HCT116 (cell line): ENCODE measurements around the gene RND2. TPM values are rescaled to one million over a fixed set of nuclear protein-coding genes. Genes with fewer than 3 reads are reported as not detected.

Experiments used
- ATAC-seq: fragments of 200-7000 bp; cut with Tn5 transposase; 2 replicates; pipeline ENCODE4 v1.9.1; 2020; ENCODE audit warnings: mild to moderate bottlenecking, moderate library complexity
- Bru-seq: library from RNA; stranded (reverse); fragments of 400-500 nt; gene quantifications from one replicate; lab custom pipeline; 2021; lab: Mats Ljungman, UMichigan
- BruChase-seq, 2 experiments: library from RNA; stranded (reverse); fragments of 400-500 nt; gene quantifications; one replicate each; lab custom pipeline; 2021; lab: Mats Ljungman, UMichigan
- BruUV-seq: library from RNA; stranded (reverse); fragments of 400-500 nt; replicated peaks from 2 replicates; lab custom pipeline; 2021; lab: Mats Ljungman, UMichigan
- CTCF ChIA-PET: fragments of 300-600 bp; sonication (Branson Sonifier 250); formaldehyde crosslinking; loops from one replicate; lab custom pipeline; 2021; ENCODE audit warnings: antibody characterized with exemption; lab: Charles Lee
- POLR2A ChIA-PET: fragments of 300-600, 350-600 bp; sonication (Branson Sonifier 250); formaldehyde crosslinking; loops from one replicate; lab custom pipeline; 2021; ENCODE audit warnings: antibody characterized with exemption; lab: Charles Lee
- RAD21 ChIA-PET, 2 experiments: fragments of 300-600 bp; sonication (Branson Sonifier 250); formaldehyde crosslinking; loops; one replicate each; lab custom pipeline; 2023; ENCODE audit warnings: low total read pairs in 2 of 2; ENCODE audit not compliant: uncharacterized antibody in 2 of 2, unreplicated experiment in 2 of 2, low non-redundant PET in 1 of 2; lab: Charles Lee
- DNase-seq: peaks from one replicate; pipeline ENCODE4 v3.0.0-alpha.2; 2010; ENCODE audit warnings: low read depth, low spot score
- H2AFZ ChIP-seq: fragments of 200-600 bp; shearing (Covaris generic), sonication (generic); 2 replicates; pipeline ENCODE4 v1.6.1; 2017; ENCODE audit warnings: low read depth, mixed run types, mixed read lengths, antibody characterized with exemption, low read length; ENCODE audit not compliant: poor library complexity, severe bottlenecking
- H3K27ac ChIP-seq: 2 replicates; pipeline ENCODE4 v1.5.1; 2012; ENCODE audit warnings: low read depth, low read length
- H3K27me3 ChIP-seq: fragments of 200-600 bp; sonication (generic); 2 replicates; pipeline ENCODE4 v1.6.1; 2016; ENCODE audit warnings: mixed run types, low read length, mixed read lengths; ENCODE audit not compliant: insufficient read depth
- H3K36me3 ChIP-seq, 2 experiments: fragments of 200-500 bp in 1 of 2; fragments of 200-600 bp in 1 of 2; sonication (Bioruptor generic) in 1 of 2; sonication (generic) in 1 of 2; 2 replicates each; pipeline versions ENCODE4 v1.5.1 to v1.6.1; 2014 to 2016; ENCODE audit warnings: low read length in 2 of 2, inconsistent platforms in 1 of 2, mixed read lengths in 1 of 2, mixed run types in 1 of 2; ENCODE audit not compliant: insufficient read depth in 2 of 2, control insufficient read depth in 1 of 2
- H3K4me1 ChIP-seq, 2 experiments: fragments of 200-600 bp in 1 of 2; sonication (generic) in 1 of 2; 2 replicates each; pipeline versions ENCODE4 v1.5.1 to v1.6.1; 2012 to 2017; ENCODE audit warnings: low read length in 2 of 2, inconsistent platforms in 1 of 2, mild to moderate bottlenecking in 1 of 2, mixed read lengths in 1 of 2, mixed run types in 1 of 2, moderate library complexity in 1 of 2; ENCODE audit not compliant: insufficient read depth in 2 of 2, control insufficient read depth in 1 of 2
- H3K4me2 ChIP-seq: fragments of 200-600 bp; sonication (generic); 2 replicates; pipeline ENCODE4 v1.6.1; 2017; ENCODE audit warnings: mixed run types, low read length, mixed read lengths
- H3K4me3 ChIP-seq, 2 experiments: fragments of 200-600 bp in 1 of 2; sonication (generic) in 1 of 2; replicated peaks in 1 of 2; 2 replicates each; pipeline ENCODE4 v1.5.1; 2011 to 2016; ENCODE audit warnings: low read length in 2 of 2, control low read depth in 1 of 2, low read depth in 1 of 2, mild to moderate bottlenecking in 1 of 2, mixed read lengths in 1 of 2, mixed run types in 1 of 2
- H3K79me2 ChIP-seq: fragments of 200-600 bp; sonication (generic); 2 replicates; pipeline ENCODE4 v1.6.1; 2017; ENCODE audit warnings: mild to moderate bottlenecking, mixed run types, low read length, moderate library complexity, mixed read lengths; ENCODE audit not compliant: insufficient read depth
- H3K9ac ChIP-seq: fragments of 200-600 bp; sonication (generic); 2 replicates; pipeline ENCODE4 v1.6.1; 2016; ENCODE audit warnings: low read length, mixed read lengths
- H3K9me2 ChIP-seq: fragments of 200-600 bp; sonication (generic), shearing (Covaris generic); 2 replicates; pipeline ENCODE4 v1.6.1; 2017; ENCODE audit warnings: mixed run types, mild to moderate bottlenecking, moderate library complexity; ENCODE audit not compliant: insufficient read depth
- H3K9me3 ChIP-seq, 2 experiments: fragments of 200-500 bp in 1 of 2; fragments of 200-600 bp in 1 of 2; sonication (Bioruptor generic) in 1 of 2; sonication (generic) in 1 of 2; 2 replicates each; pipeline ENCODE4 v1.6.1; 2014 to 2017; ENCODE audit warnings: low read length in 2 of 2, mixed read lengths in 2 of 2, inconsistent platforms in 1 of 2, low read depth in 1 of 2, mild to moderate bottlenecking in 1 of 2, mixed run types in 1 of 2, moderate library complexity in 1 of 2; ENCODE audit not compliant: control insufficient read depth in 1 of 2, insufficient read depth in 1 of 2
- H4K20me1 ChIP-seq: fragments of 200-600 bp; sonication (generic), shearing (Covaris generic); 2 replicates; pipeline ENCODE4 v1.6.1; 2017; ENCODE audit warnings: mixed run types, mild to moderate bottlenecking, moderate library complexity; ENCODE audit not compliant: insufficient read depth
- CBX3 ChIP-seq: IDR thresholded peaks from 2 replicates; pipeline ENCODE4 v1.6.1; 2012; ENCODE audit warnings: low read depth
- CEBPB ChIP-seq: IDR thresholded peaks from 2 replicates; pipeline ENCODE4 v1.6.1; 2012; ENCODE audit warnings: low read depth
- EZH2 ChIP-seq: fragments of 200-600 bp; sonication (generic); IDR thresholded peaks from 2 replicates; pipeline ENCODE4 v1.6.1; 2017; ENCODE audit warnings: antibody characterized with exemption, mixed run types
- EZH2phosphoT487 ChIP-seq: fragments of 200-600 bp; IDR thresholded peaks from 2 replicates; pipeline ENCODE4 v1.6.1; 2018; ENCODE audit warnings: antibody characterized with exemption, borderline replicate concordance
- JUND ChIP-seq: IDR thresholded peaks from 2 replicates; pipeline ENCODE4 v1.6.1; 2012
- POLR2A ChIP-seq: IDR thresholded peaks from 2 replicates; pipeline ENCODE4 v1.7.0; 2011; ENCODE audit warnings: borderline replicate concordance; ENCODE audit not compliant: insufficient read depth, insufficient read length; ENCODE audit errors: extremely low read depth
- POLR2AphosphoS5 ChIP-seq: IDR thresholded peaks from 2 replicates; pipeline ENCODE4 v1.6.1; 2011; ENCODE audit warnings: mild to moderate bottlenecking, low read depth, low read length, moderate library complexity
- RAD21 ChIP-seq: IDR thresholded peaks from 2 replicates; pipeline ENCODE4 v1.6.1; 2012; ENCODE audit warnings: low read depth, mild to moderate bottlenecking
- SRF ChIP-seq: IDR thresholded peaks from 2 replicates; pipeline ENCODE4 v1.6.1; 2012; ENCODE audit warnings: low read depth
- TCF7L2 ChIP-seq: IDR thresholded peaks from 2 replicates; pipeline ENCODE4 v1.7.0; 2011; ENCODE audit warnings: borderline replicate concordance, inconsistent platforms; ENCODE audit not compliant: insufficient read depth, insufficient read length; ENCODE audit errors: extremely low read depth
- YY1 ChIP-seq: IDR thresholded peaks from 2 replicates; pipeline ENCODE4 v1.6.1; 2011; ENCODE audit warnings: low read length, low read depth, moderate library complexity, mild to moderate bottlenecking; ENCODE audit not compliant: insufficient replicate concordance; ENCODE audit errors: extremely low read depth
- ZFX ChIP-seq: fragments of 450-650 bp; IDR thresholded peaks from 2 replicates; pipeline ENCODE4 v1.6.1; 2017
- ZNF274 ChIP-seq: fragments of 200-500 bp; sonication (Bioruptor generic); IDR thresholded peaks from 2 replicates; pipeline ENCODE4 v1.6.1; 2014; ENCODE audit warnings: mild to moderate bottlenecking, low read depth, low read length, inconsistent platforms
- intact Hi-C: fragments of 100-400 bp; cut with micrococcal nuclease; formaldehyde crosslinking; loops from 2 replicates; pipeline ENCODE4 v1.10.0; 2022
- long read RNA-seq: library from polyadenylated mRNA; unstranded; transcript quantifications from one replicate; pipeline ENCODE4 v2.0.0, GENCODE V29; 2021; ENCODE audit not compliant: unreplicated experiment
- polyA plus RNA-seq: library from polyadenylated mRNA; unstranded; fragments of >200 nt; gene quantifications from 2 replicates; pipeline ENCODE4 v1.2.1, GENCODE V29; 2012; ENCODE audit warnings: missing spikeins
- total RNA-seq: library from RNA; stranded (reverse); gene quantifications from one replicate; pipeline ENCODE4 v1.2.1, GENCODE V29; 2021; ENCODE audit not compliant: unreplicated experiment
- TF ChIP-seq, protein P1 (sequence below), 3 experiments: fragments of 200-600 bp in 1 of 3; sonication (generic) in 1 of 3; IDR thresholded peaks in 2 of 3; conservative IDR thresholded peaks in 1 of 3; 2 replicates each; pipeline ENCODE4 v1.5.1; 2012 to 2017; ENCODE audit warnings: low read depth in 2 of 3, low read length in 2 of 3, antibody characterized with exemption in 1 of 3, borderline replicate concordance in 1 of 3, control low read depth in 1 of 3, mild to moderate bottlenecking in 1 of 3, mixed read lengths in 1 of 3, mixed run types in 1 of 3, moderate library complexity in 1 of 3; ENCODE audit not compliant: insufficient read depth in 1 of 3
- TF ChIP-seq, protein P2 (sequence below): IDR thresholded peaks from 2 replicates; pipeline ENCODE4 v1.6.1; 2012
- TF ChIP-seq, protein P3 (sequence below): IDR thresholded peaks from 2 replicates; pipeline ENCODE4 v1.6.1; 2012; ENCODE audit warnings: low read depth
- TF ChIP-seq, protein P4 (sequence below): IDR thresholded peaks from 2 replicates; pipeline ENCODE4 v1.6.1; 2012

RND2 gene, protein sequence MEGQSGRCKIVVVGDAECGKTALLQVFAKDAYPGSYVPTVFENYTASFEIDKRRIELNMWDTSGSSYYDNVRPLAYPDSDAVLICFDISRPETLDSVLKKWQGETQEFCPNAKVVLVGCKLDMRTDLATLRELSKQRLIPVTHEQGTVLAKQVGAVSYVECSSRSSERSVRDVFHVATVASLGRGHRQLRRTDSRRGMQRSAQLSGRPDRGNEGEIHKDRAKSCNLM
- total RNA-seq (0.66 TPM), Bru-seq, nascent RNA (percentile 23 among the genes with signal in this experiment), BruChase-seq, experiment 1, labeled RNA remaining after a 6-hour chase (percentile 25 among the genes with signal in this experiment), BruChase-seq, experiment 2, labeled RNA remaining after a 2-hour chase (percentile 32 among the genes with signal in this experiment)
- 0.39 and 0.41 TPM in 2 replicates for polyA plus RNA-seq
- long read RNA-seq, full-length matches to known transcripts: 1 of 3 reads
- long read RNA-seq, partial matches to known transcripts: 1 of 3 reads
- long read RNA-seq, other reads (novel, unspliced or antisense): 1 of 3 reads

DNA sequence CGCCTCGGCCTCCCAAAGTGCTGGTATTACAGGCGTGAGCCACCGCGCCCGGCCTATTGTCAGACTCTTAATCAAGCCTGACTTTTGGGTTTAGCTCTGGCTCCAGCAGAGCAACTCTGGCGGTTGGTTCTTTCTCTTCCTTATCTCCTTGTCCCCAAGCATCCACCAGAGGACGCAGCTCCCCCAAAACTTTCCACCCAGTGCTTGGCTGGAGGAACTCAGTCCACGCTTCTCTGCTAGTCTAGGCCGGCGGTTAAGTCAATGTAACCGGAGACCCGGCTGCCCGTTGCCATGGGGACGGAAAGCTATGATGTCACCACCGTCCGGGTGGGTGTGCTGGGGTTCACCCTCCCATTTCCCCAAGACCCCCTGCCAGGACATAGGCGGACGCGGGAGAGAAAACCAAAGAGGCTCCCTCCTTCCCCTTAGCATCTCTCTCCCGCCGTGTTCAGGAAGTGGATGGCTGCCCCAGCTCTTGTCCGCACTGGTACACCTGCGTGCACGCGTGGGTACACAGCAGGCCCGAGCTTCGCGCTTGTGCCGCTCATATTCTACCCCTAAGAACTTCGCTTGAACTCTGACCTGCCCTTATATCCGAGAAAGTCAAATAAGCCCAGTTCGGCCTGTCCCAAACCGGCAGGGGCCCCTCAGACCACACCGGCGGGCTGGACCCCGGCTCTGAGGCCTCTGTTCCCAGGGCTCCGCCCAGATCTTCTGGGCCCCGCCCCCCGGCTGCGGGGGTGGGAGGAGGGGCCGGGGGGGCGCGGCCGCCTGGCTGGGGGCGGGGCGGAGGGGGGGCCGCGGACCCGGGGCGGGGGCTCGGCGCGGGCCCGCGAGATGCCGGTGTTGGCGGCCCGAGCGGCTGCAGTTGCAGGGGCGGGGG is at the start of gene RND2:
Gene RND2 (plus strand): TSS at position 825 of the 883 bp plus-strand sequence. CDS start 117 bp downstream, outside the sequence.
- peaks cover 8% of the 10 kb centered on the region; the same call in 1 of the 2 replicates for H3K79me2 ChIP-seq
- H2AFZ ChIP-seq: no peak within 1 kb of the TSS
- no peaks in the 10 kb centered on the region for H3K27me3 ChIP-seq
- no TSS peak for BruUV-seq
- H3K9ac ChIP-seq: peak within 1 kb of the TSS; percentile 68
- peak; percentile 91 for DNase-seq
- peak; percentile 72 for ATAC-seq
- ChIA-PET CTCF (interaction anchor here (0.7 to 1.8 kb wide), 11 partner anchors 12 to 459 kb away, joined by 3 to 12 read pairs (median 4); partner anchors contain the start of genes DHX8, NBR1 and RPL27), RAD21 (interaction anchor here in 1 of 2 experiments (1.2 kb wide), 1 partner anchor 27 kb away, joined by 3 read pairs; the partner anchor contains the start of gene RPL27), POLR2A (interaction anchor here (0.8 to 3.9 kb wide), 9 partner anchors 10 to 343 kb away, joined by 3 to 30 read pairs (median 5); partner anchors contain the start of genes BRCA1, RPL27 and TMEM106A)
- H3K27ac ChIP-seq: peak within 1 kb of the TSS; percentile 63
- no peaks in the 10 kb centered on the region for H3K36me3 ChIP-seq
- H3K4me3 ChIP-seq: peak within 1 kb of the TSS; percentile 45 to 61
- H4K20me1 ChIP-seq: no peaks in the 10 kb centered on the region
- peak within 1 kb of the TSS; percentile 99 for H3K4me2 ChIP-seq
- intact Hi-C loops: loop anchor here (2.0 to 5.0 kb wide), 2 partner anchors 100 to 363 kb away; partner anchors contain the start of gene BRCA1
- H3K9me2 ChIP-seq: no peaks in the 10 kb centered on the region
- no peaks in the 10 kb centered on the region for H3K9me3 ChIP-seq
- H3K4me1 ChIP-seq: peaks cover 9 to 38% of the 10 kb centered on the region in 2 experiments; a peak in 3 of 4 replicates
- no peak for TF ChIP-seq EZH2phosphoT487
- TF ChIP-seq, protein P1, sequence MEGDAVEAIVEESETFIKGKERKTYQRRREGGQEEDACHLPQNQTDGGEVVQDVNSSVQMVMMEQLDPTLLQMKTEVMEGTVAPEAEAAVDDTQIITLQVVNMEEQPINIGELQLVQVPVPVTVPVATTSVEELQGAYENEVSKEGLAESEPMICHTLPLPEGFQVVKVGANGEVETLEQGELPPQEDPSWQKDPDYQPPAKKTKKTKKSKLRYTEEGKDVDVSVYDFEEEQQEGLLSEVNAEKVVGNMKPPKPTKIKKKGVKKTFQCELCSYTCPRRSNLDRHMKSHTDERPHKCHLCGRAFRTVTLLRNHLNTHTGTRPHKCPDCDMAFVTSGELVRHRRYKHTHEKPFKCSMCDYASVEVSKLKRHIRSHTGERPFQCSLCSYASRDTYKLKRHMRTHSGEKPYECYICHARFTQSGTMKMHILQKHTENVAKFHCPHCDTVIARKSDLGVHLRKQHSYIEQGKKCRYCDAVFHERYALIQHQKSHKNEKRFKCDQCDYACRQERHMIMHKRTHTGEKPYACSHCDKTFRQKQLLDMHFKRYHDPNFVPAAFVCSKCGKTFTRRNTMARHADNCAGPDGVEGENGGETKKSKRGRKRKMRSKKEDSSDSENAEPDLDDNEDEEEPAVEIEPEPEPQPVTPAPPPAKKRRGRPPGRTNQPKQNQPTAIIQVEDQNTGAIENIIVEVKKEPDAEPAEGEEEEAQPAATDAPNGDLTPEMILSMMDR (IDR thresholded peaks at IDR 0.05 in 2 of 3, conservative IDR thresholded peaks at IDR 0.05 in 1 of 3; ENCODE audit: borderline replicate concordance in 1 of 3, insufficient read depth in 1 of 3, low read depth in 2 of 3, low read length in 2 of 3): peak in 2 of 3 experiments; percentile 63 to 75; a peak in 5 of 6 replicates
- TF ChIP-seq RAD21: peak; percentile 87
- peak; percentile 22 for TF ChIP-seq YY1
- no peak for TF ChIP-seq POLR2A
- TF ChIP-seq ZFX: peak; percentile 46; the same call in 1 of the 2 replicates
- TF ChIP-seq EZH2: no peak
- TF ChIP-seq TCF7L2: peak; percentile 15
- no peak for TF ChIP-seq CBX3
- TF ChIP-seq POLR2AphosphoS5: peak; percentile 57
- TF ChIP-seq JUND: no peak
- TF ChIP-seq, protein P2, sequence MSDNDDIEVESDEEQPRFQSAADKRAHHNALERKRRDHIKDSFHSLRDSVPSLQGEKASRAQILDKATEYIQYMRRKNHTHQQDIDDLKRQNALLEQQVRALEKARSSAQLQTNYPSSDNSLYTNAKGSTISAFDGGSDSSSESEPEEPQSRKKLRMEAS: peak; percentile 68
- TF ChIP-seq ZNF274: no peak
- TF ChIP-seq CEBPB: no peak
- TF ChIP-seq SRF: no peak
- TF ChIP-seq, protein P3, sequence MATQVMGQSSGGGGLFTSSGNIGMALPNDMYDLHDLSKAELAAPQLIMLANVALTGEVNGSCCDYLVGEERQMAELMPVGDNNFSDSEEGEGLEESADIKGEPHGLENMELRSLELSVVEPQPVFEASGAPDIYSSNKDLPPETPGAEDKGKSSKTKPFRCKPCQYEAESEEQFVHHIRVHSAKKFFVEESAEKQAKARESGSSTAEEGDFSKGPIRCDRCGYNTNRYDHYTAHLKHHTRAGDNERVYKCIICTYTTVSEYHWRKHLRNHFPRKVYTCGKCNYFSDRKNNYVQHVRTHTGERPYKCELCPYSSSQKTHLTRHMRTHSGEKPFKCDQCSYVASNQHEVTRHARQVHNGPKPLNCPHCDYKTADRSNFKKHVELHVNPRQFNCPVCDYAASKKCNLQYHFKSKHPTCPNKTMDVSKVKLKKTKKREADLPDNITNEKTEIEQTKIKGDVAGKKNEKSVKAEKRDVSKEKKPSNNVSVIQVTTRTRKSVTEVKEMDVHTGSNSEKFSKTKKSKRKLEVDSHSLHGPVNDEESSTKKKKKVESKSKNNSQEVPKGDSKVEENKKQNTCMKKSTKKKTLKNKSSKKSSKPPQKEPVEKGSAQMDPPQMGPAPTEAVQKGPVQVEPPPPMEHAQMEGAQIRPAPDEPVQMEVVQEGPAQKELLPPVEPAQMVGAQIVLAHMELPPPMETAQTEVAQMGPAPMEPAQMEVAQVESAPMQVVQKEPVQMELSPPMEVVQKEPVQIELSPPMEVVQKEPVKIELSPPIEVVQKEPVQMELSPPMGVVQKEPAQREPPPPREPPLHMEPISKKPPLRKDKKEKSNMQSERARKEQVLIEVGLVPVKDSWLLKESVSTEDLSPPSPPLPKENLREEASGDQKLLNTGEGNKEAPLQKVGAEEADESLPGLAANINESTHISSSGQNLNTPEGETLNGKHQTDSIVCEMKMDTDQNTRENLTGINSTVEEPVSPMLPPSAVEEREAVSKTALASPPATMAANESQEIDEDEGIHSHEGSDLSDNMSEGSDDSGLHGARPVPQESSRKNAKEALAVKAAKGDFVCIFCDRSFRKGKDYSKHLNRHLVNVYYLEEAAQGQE: no peak
- TF ChIP-seq, protein P4, sequence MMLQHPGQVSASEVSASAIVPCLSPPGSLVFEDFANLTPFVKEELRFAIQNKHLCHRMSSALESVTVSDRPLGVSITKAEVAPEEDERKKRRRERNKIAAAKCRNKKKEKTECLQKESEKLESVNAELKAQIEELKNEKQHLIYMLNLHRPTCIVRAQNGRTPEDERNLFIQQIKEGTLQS: no peak
